CD14-positive monocyte (primary cell): ENCODE results near the gene TIGIT. TPM values are rescaled to one million over a fixed set of nuclear protein-coding genes. Genes with fewer than 3 reads are reported as not detected.

ENCODE experiments used
- DNase-seq, 3 donors: peaks; one replicate each; pipeline ENCODE4 v3.0.0-alpha.2; 2011 to 2022
- H2AFZ ChIP-seq: 2 replicates; pipeline ENCODE4 v1.6.0; 2012; ENCODE audit warnings: mild to moderate bottlenecking, low read depth, low read length, inconsistent platforms; ENCODE audit not compliant: insufficient read depth, poor library complexity, severe bottlenecking
- H3K27ac ChIP-seq, 2 donors: 1 replicate in 1 of 2; 2 replicates in 1 of 2; pipeline ENCODE4 v1.5.1; 2012 to 2013; ENCODE audit warnings: low read length in 2 of 2, control low read depth in 1 of 2, inconsistent platforms in 1 of 2, low read depth in 1 of 2, mild to moderate bottlenecking in 1 of 2
- H3K27me3 ChIP-seq, 2 donors: one replicate each; pipeline versions ENCODE4 v1.6.0 to v1.6.1; 2011 to 2013; ENCODE audit warnings: low read length in 2 of 2; ENCODE audit not compliant: control insufficient read depth in 2 of 2, insufficient read depth in 2 of 2
- H3K36me3 ChIP-seq, 2 donors: replicated peaks in 1 of 2; 1 replicate in 1 of 2; 2 replicates in 1 of 2; pipeline versions ENCODE4 v1.5.1 to v1.6.1; 2012 to 2013; ENCODE audit warnings: low read length in 2 of 2, control low read depth in 1 of 2, inconsistent platforms in 1 of 2, mild to moderate bottlenecking in 1 of 2; ENCODE audit not compliant: insufficient read depth in 2 of 2, control insufficient read depth in 1 of 2
- H3K4me1 ChIP-seq, 2 donors: 1 replicate in 1 of 2; 2 replicates in 1 of 2; pipeline versions ENCODE4 v1.5.1 to v1.6.1; 2012 to 2013; ENCODE audit warnings: low read length in 2 of 2, control low read depth in 1 of 2, inconsistent platforms in 1 of 2, mild to moderate bottlenecking in 1 of 2, moderate library complexity in 1 of 2; ENCODE audit not compliant: insufficient read depth in 2 of 2, control insufficient read depth in 1 of 2
- H3K4me2 ChIP-seq: replicated peaks from 2 replicates; pipeline ENCODE3; 2012; ENCODE audit warnings: low read length, moderate library complexity, mild to moderate bottlenecking; ENCODE audit not compliant: poor library complexity, severe bottlenecking; ENCODE audit errors: extremely low read depth
- H3K4me3 ChIP-seq, 3 experiments: fragments of 200-600 bp in 1 of 3; sonication (generic) in 1 of 3; replicated peaks in 1 of 3; 1 replicate in 2 of 3; 2 replicates in 1 of 3; pipeline ENCODE4 v1.5.1; 2011 to 2013; ENCODE audit warnings: low read length in 3 of 3, mild to moderate bottlenecking in 3 of 3, control low read depth in 2 of 3, low read depth in 2 of 3, inconsistent platforms in 1 of 3, moderate library complexity in 1 of 3
- H3K79me2 ChIP-seq: 2 replicates; pipeline ENCODE4 v1.6.0; 2012; ENCODE audit warnings: mild to moderate bottlenecking, control low read depth, inconsistent platforms, low read length, moderate library complexity; ENCODE audit not compliant: insufficient read depth
- H3K9ac ChIP-seq: 2 replicates; pipeline ENCODE4 v1.6.0; 2017; ENCODE audit warnings: low read length, mild to moderate bottlenecking; ENCODE audit not compliant: insufficient read depth, poor library complexity, severe bottlenecking
- H3K9me3 ChIP-seq, 2 donors: replicated peaks in 1 of 2; 1 replicate in 1 of 2; 2 replicates in 1 of 2; pipeline versions ENCODE4 v1.5.1 to v1.6.1; 2012 to 2013; ENCODE audit warnings: low read length in 2 of 2, control low read depth in 1 of 2; ENCODE audit not compliant: control insufficient read depth in 1 of 2, insufficient read depth in 1 of 2
- H4K20me1 ChIP-seq: 2 replicates; pipeline ENCODE4 v1.6.0; 2012; ENCODE audit warnings: mild to moderate bottlenecking, low read length, control low read depth, moderate library complexity; ENCODE audit not compliant: insufficient read depth
- H3K27ac Mint-ChIP-seq, 7 donors: one replicate each; pipeline ENCODE4 v1.8.0; 2020; ENCODE audit warnings: mild to moderate bottlenecking in 7 of 7, mixed read lengths in 7 of 7, moderate library complexity in 6 of 7, inconsistent platforms in 2 of 7
- H3K27me3 Mint-ChIP-seq, 3 donors: one replicate each; pipeline ENCODE4 v1.8.0; 2021 to 2022; ENCODE audit warnings: low read depth in 3 of 3, mild to moderate bottlenecking in 3 of 3, mixed read lengths in 3 of 3, moderate library complexity in 3 of 3, inconsistent platforms in 1 of 3
- H3K36me3 Mint-ChIP-seq, 2 donors: one replicate each; pipeline ENCODE4 v1.8.0; 2020; ENCODE audit warnings: mixed read lengths in 2 of 2, inconsistent platforms in 1 of 2, mild to moderate bottlenecking in 1 of 2
- H3K4me1 Mint-ChIP-seq: one replicate; pipeline ENCODE4 v1.8.0; 2020; ENCODE audit warnings: mild to moderate bottlenecking, mixed read lengths
- H3K4me3 Mint-ChIP-seq, 2 donors: one replicate each; pipeline ENCODE4 v1.8.0; 2020; ENCODE audit warnings: mild to moderate bottlenecking in 2 of 2, mixed read lengths in 2 of 2, moderate library complexity in 1 of 2
- H3K9me3 Mint-ChIP-seq, 7 donors: one replicate each; pipeline ENCODE4 v1.8.0; 2020 to 2022; ENCODE audit warnings: mixed read lengths in 7 of 7, mild to moderate bottlenecking in 6 of 7, moderate library complexity in 6 of 7, inconsistent platforms in 2 of 7
- CTCF ChIP-seq: fragments of 200-600 bp; IDR thresholded peaks from one replicate; pipeline ENCODE4 v1.8.0; 2022; ENCODE audit warnings: antibody characterized with exemption, mild to moderate bottlenecking
- WGBS: methylation state at CpG from one replicate; pipeline ENCODE4 v1.1.5; 2013; ENCODE audit warnings: missing lambda C conversion rate; ENCODE audit not compliant: insufficient coverage; 5-methylcytosine and 5-hydroxymethylcytosine counted together
- intact Hi-C, 2 donors: fragments of 100-400 bp; cut with micrococcal nuclease; formaldehyde crosslinking; loops; one replicate each; pipeline versions ENCODE4 v1.15.0 to v1.15.1; 2023
- polyA plus RNA-seq, 3 donors: library from polyadenylated mRNA; depleted of rRNA in 1 of 3; unstranded in 2 of 3; stranded (reverse) in 1 of 3; fragments of 300-500 nt in 2 of 3; fragments of >200 nt in 1 of 3; fragmentation: Illumina TruSeq in 2 of 3; gene quantifications; 1 replicate in 2 of 3; 2 replicates in 1 of 3; pipeline ENCODE4 v1.2.3, GENCODE V29; 2012 to 2021

The TIGIT gene
- polyA plus RNA-seq, 3 donors, result 0.28 to 0.49 TPM; not detected in 1

DNA sequence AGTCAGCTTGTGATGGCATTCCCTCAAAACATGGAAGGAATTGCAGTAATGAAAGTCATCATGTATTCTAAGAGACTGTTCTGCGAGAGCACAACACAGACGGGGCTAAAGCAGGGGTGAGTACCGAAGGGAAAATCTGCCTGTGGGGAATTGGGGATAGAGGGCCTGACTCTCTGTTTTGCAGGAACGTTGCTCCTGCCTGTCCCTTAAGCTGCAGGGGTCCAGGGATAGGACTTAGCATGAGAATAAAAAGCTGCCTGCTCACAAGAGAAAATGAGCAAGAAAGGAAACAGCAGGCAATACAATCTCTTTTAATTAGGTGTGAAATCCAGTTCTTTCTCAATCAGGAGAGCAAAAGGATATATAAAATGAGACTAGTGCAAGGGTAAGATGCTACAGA, 62.2 kb downstream of the TIGIT start:
- no peak overlapping the region for H3K4me2 ChIP-seq
- intact Hi-C loops, result no loop called here
- peaks cover 4 to 5% of the 10 kb centered on the region in 2 donors for H3K36me3 Mint-ChIP-seq
- no peak for TF ChIP-seq CTCF
- H3K79me2 ChIP-seq, result no peaks in the 10 kb centered on the region
- H3K4me1 ChIP-seq, result no peaks in the 10 kb centered on the region
- no peak for DNase-seq
- 93% methylated on average over 4 of the region's 4 CpGs for whole genome bisulfite sequencing
- H3K27me3 ChIP-seq, result no peaks in the 10 kb centered on the region
- H3K9ac ChIP-seq, result no peak overlapping the region
- peaks cover 4 to 8% (median 6%) of the 10 kb centered on the region in 7 donors for H3K9me3 Mint-ChIP-seq
- no peaks in the 10 kb centered on the region for H3K36me3 ChIP-seq
- H3K27ac ChIP-seq, result no peak overlapping the region
- H3K9me3 ChIP-seq, result peaks cover 8 to 9% of the 10 kb centered on the region in 2 donors
- H3K27me3 Mint-ChIP-seq, result no peaks in the 10 kb centered on the region
- H3K27ac Mint-ChIP-seq, result no peak overlapping the region
- H3K4me3 ChIP-seq, result no peak overlapping the region
- no peak overlapping the region for H2AFZ ChIP-seq
- H3K4me3 Mint-ChIP-seq, result no peak overlapping the region
- no peaks in the 10 kb centered on the region for H4K20me1 ChIP-seq
- no peaks in the 10 kb centered on the region for H3K4me1 Mint-ChIP-seq

DNA sequence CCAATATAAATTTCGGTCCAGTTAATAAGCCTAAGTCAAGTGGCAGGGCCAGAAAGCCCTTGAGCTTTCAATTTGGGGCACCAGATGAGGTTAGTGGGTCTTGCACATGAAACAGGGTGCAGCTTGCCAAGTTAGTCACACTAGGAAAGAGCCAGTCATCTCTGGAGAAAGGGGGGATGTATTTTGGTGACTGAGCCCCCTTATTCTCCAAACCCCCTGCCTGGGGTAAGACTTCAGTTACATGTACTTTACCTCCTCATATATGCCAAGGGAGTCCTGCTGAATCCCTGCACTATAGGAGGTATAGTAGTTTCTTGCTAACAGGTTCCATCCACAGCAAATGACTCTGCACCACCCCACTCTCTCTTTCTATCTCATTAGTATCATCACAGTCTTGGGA, 62.7 kb downstream of the TIGIT start:
- Histone ChIP-seq H3K79me2 (no peaks in the 10 kb centered on the region), H3K9me3 (peaks cover 3 to 4% of the 10 kb centered on the region in 2 donors), H3K27me3 (no peaks in the 10 kb centered on the region), H3K27ac (no peak overlapping the region), H3K4me2 (no peak overlapping the region), H4K20me1 (no peaks in the 10 kb centered on the region), H2AFZ (no peak overlapping the region), H3K9ac (no peak overlapping the region), H3K4me1 (no peaks in the 10 kb centered on the region), H3K36me3 (no peaks in the 10 kb centered on the region), H3K4me3 (no peak overlapping the region)
- H3K4me1 Mint-ChIP-seq, result no peaks in the 10 kb centered on the region
- 89% methylated on average over 1 of the region's 1 CpG for WGBS
- intact Hi-C loops, result no loop called here
- no peaks in the 10 kb centered on the region for H3K27me3 Mint-ChIP-seq
- no peak overlapping the region for H3K4me3 Mint-ChIP-seq
- H3K36me3 Mint-ChIP-seq, result peaks cover 0 to under 1% of the 10 kb centered on the region in 2 donors
- no peak for DNase-seq
- H3K9me3 Mint-ChIP-seq, result peaks cover 1 to 3% (median 2%) of the 10 kb centered on the region in 7 donors
- no peak for TF ChIP-seq CTCF
- no peak overlapping the region for H3K27ac Mint-ChIP-seq

Other genes with a start within 250 kb of the TIGIT start
- 1 to 10 TPM in 2 of 3 donors, under 1 TPM in 1; 0.48 to 2.9 (median 1.2) TPM for gene CCDC191, start 237.5 kb upstream of the TIGIT start, polyA plus RNA-seq
- gene QTRT2, start 237.3 kb upstream of the TIGIT start, polyA plus RNA-seq, result 10 to 100 TPM; 14.5 to 16.7 (median 15.9) TPM
- gene DRD3, start 115.0 kb upstream of the TIGIT start, polyA plus RNA-seq, result not detected
- not detected for gene ZNF80, start 56.5 kb upstream of the TIGIT start, polyA plus RNA-seq